ENCODE results near the gene OTOP2.

The OTOP2 gene

GRCh38 chr17:74924250-74924948 lies at the start of gene OTOP2:
OTOP2 (plus strand) TSS chr17:74924273; CDS start chr17:74924633, 360 bp downstream.
- no peak for DNase-seq (ENCODE audit: low read depth in 2 of 2)

GRCh38 chr17:74874615-74875037 lies 49.4 kb upstream of the OTOP2 start:
- no peak for DNase-seq (ENCODE audit: low read depth in 2 of 2)

- DNase-seq (ENCODE audit: low read depth in 2 of 2) = no peak
Measured at GRCh38 chr17:74875155-74875976, 48.7 kb upstream of the OTOP2 start.

- no peak for DNase-seq (ENCODE audit: low read depth in 2 of 2)
Measured at GRCh38 chr17:74875977-74876593, 48.0 kb upstream of the OTOP2 start.

GRCh38 chr17:74877592-74878548 lies 46.2 kb upstream of the OTOP2 start:
- DNase-seq (ENCODE audit: low read depth in 2 of 2) = no peak

GRCh38 chr17:74878658-74879057 lies 45.4 kb upstream of the OTOP2 start:
- no peak for DNase-seq (ENCODE audit: low read depth in 2 of 2)

- DNase-seq (ENCODE audit: low read depth in 2 of 2) = no peak
Measured at GRCh38 chr17:74879308-74879707, 44.8 kb upstream of the OTOP2 start.

- no peak for DNase-seq (ENCODE audit: low read depth in 2 of 2)
Measured at GRCh38 chr17:74881073-74881472, 43.0 kb upstream of the OTOP2 start.

- no peak for DNase-seq (ENCODE audit: low read depth in 2 of 2)
Measured at GRCh38 chr17:74882517-74883240, 41.4 kb upstream of the OTOP2 start.

- DNase-seq (ENCODE audit: low read depth in 2 of 2) = no peak
Measured at GRCh38 chr17:74883241-74883745, 40.8 kb upstream of the OTOP2 start.

GRCh38 chr17:74888469-74888868 lies 35.6 kb upstream of the OTOP2 start:
- DNase-seq (ENCODE audit: low read depth in 2 of 2) = no peak

- DNase-seq (ENCODE audit: low read depth in 2 of 2) = no peak
Measured at GRCh38 chr17:74890554-74890953, 33.5 kb upstream of the OTOP2 start.

GRCh38 chr17:74892013-74892841 lies 31.8 kb upstream of the OTOP2 start:
- DNase-seq (ENCODE audit: low read depth in 2 of 2) = no peak

- no peak for DNase-seq (ENCODE audit: low read depth in 2 of 2)
Measured at GRCh38 chr17:74892974-74893911, 30.8 kb upstream of the OTOP2 start, which contains the start of gene FADS6. FADS6 (minus strand) TSS chr17:74893633; CDS start chr17:74893595, 38 bp downstream.

- DNase-seq (ENCODE audit: low read depth in 2 of 2) = no peak
Measured at GRCh38 chr17:74893936-74894671, 30.0 kb upstream of the OTOP2 start.

- no peak for DNase-seq (ENCODE audit: low read depth in 2 of 2)
Measured at GRCh38 chr17:74898376-74898946, 25.6 kb upstream of the OTOP2 start.

GRCh38 chr17:74900208-74900607 lies 23.9 kb upstream of the OTOP2 start:
- DNase-seq (ENCODE audit: low read depth in 2 of 2) = no peak
